Testis (tissue), 3 donors: ENCODE results near the gene ZNF438. TPM values are rescaled to one million over a fixed set of nuclear protein-coding genes. Genes with fewer than 3 reads are reported as not detected.

Source experiments
- DNase-seq: peaks from one replicate; pipeline ENCODE4 v3.0.0-alpha.2; 2019
- H3K27ac ChIP-seq, 2 donors: fragments of 200-600 bp; sonication (generic); one replicate each; pipeline ENCODE4 v1.5.1; 2019
- H3K27me3 ChIP-seq: fragments of 200-600 bp; sonication (generic); one replicate; pipeline ENCODE4 v1.5.1; 2019
- H3K36me3 ChIP-seq: fragments of 200-600 bp; sonication (generic); one replicate; pipeline ENCODE4 v1.5.1; 2017; ENCODE audit warnings: low read depth; ENCODE audit errors: missing control alignments
- H3K4me1 ChIP-seq: fragments of 200-600 bp; sonication (generic); one replicate; pipeline ENCODE4 v1.5.1; 2019
- H3K4me3 ChIP-seq, 2 donors: fragments of 200-600 bp; sonication (generic); one replicate each; pipeline ENCODE4 v1.5.1; 2017 to 2019
- H3K9me3 ChIP-seq: fragments of 200-600 bp; sonication (generic); one replicate; pipeline ENCODE4 v1.5.1; 2017
- POLR2A ChIP-seq: fragments of 450-650 bp; IDR thresholded peaks from one replicate; pipeline ENCODE4 v1.6.1; 2017; ENCODE audit warnings: antibody characterized with exemption, mild to moderate bottlenecking, moderate library complexity
- WGBS, 2 donors: methylation state at CpG; one replicate each; pipeline ENCODE4 v1.1.5; 2018; 5-methylcytosine and 5-hydroxymethylcytosine counted together
- intact Hi-C: fragments of 100-400 bp; cut with DNase I; formaldehyde crosslinking; loops from one replicate; pipeline ENCODE4 v1.15.1; 2023; ENCODE audit warnings: low total_unique reads
- polyA plus RNA-seq: library from polyadenylated mRNA; stranded (reverse); fragments of 350-450 nt; fragmentation: Illumina TruSeq; extraction: RNeasy Lipid Tissue Mini Kit (QIAGEN cat#74804); gene quantifications from one replicate; pipeline ENCODE4 v1.2.3, GENCODE V29; 2014; ENCODE audit warnings: low read depth, low replicate concordance; ENCODE audit not compliant: insufficient read depth
- total RNA-seq, 2 donors: library from RNA; depleted of rRNA; stranded (reverse); fragments of >200 nt; gene quantifications; one replicate each; pipeline ENCODE4 v1.2.3, GENCODE V29; 2016
- TF ChIP-seq, protein P1 (sequence below), 3 experiments: fragments of 450-650 bp in 2 of 3; fragments of 200-600 bp in 1 of 3; sonication (generic) in 1 of 3; IDR thresholded peaks; one replicate each; pipeline ENCODE4 v1.5.1; 2016 to 2019; ENCODE audit warnings: antibody characterized with exemption in 3 of 3, mild to moderate bottlenecking in 2 of 3, moderate library complexity in 1 of 3

ZNF438 gene
- total and polyA plus RNA-seq, 3 donors from 2014 or later = 15.3 to 17.8 (median 16.2) TPM

DNA sequence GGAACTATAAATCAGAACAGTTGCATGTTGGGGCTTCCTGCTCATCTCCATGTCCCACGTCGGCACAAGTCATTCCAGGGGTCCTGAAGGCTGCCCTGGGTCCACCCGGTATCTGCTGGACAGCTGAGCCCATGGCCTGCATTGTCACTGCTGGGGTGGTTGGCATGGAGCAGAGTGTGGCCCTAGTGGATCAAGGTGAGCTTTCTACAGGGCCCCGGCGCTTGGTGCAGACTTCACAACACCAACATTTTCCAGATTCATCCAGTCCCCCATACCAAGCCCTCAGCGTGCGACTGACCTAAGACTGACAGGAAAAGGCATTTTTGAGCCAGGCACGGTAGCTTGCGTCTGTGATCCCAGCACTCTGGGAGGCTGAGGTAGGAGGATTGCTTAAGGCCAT, 226.6 kb downstream of the ZNF438 start:
- intact Hi-C loops = loop anchor here (10.0 kb wide), 1 partner anchor 220 kb away; no protein-coding TSS in a partner anchor
- DNase-seq = no peak
- WGBS, 2 donors = 80 to 90% methylated on average over 9 of the region's 9 CpGs
- H3K27ac ChIP-seq = no peak overlapping the region
- H3K4me1 ChIP-seq = peaks cover 10% of the 10 kb centered on the region
- no peaks in the 10 kb centered on the region for H3K9me3 ChIP-seq
- H3K36me3 ChIP-seq = no peaks in the 10 kb centered on the region
- no peaks in the 10 kb centered on the region for H3K27me3 ChIP-seq
- H3K4me3 ChIP-seq = no peak overlapping the region
- TF ChIP-seq, protein P1, sequence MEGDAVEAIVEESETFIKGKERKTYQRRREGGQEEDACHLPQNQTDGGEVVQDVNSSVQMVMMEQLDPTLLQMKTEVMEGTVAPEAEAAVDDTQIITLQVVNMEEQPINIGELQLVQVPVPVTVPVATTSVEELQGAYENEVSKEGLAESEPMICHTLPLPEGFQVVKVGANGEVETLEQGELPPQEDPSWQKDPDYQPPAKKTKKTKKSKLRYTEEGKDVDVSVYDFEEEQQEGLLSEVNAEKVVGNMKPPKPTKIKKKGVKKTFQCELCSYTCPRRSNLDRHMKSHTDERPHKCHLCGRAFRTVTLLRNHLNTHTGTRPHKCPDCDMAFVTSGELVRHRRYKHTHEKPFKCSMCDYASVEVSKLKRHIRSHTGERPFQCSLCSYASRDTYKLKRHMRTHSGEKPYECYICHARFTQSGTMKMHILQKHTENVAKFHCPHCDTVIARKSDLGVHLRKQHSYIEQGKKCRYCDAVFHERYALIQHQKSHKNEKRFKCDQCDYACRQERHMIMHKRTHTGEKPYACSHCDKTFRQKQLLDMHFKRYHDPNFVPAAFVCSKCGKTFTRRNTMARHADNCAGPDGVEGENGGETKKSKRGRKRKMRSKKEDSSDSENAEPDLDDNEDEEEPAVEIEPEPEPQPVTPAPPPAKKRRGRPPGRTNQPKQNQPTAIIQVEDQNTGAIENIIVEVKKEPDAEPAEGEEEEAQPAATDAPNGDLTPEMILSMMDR (IDR thresholded peaks at IDR 0.05) = no peak
- TF ChIP-seq POLR2A = no peak

DNA sequence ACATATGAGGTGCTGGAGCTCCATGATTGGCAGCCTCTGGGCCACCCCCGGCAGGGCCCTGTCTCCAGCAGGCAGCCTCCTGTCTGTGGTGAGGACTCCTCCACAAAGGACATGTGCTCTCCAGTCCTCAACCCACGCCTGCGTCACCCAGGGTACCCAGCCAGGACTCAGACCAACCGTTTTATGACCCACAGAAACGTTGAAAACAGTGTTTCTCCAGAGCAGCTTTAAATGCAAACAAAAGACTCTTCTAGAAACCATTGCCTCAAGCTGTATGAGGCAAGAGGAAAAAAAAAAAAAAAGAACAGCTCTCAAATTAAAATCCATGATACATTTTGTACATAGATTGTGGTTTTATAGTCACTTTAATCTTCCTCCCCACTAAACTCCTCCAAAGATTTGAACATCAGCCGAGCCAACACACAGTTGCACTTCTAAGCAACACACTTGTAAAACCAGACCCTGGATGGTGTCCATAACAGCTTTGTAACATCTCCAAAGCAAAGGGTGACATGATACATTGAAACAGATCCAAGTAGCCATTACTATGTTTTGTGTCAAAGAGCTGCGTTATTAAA, 227.1 kb downstream of the ZNF438 start:
- Histone ChIP-seq H3K27ac (no peak overlapping the region), H3K9me3 (no peaks in the 10 kb centered on the region), H3K36me3 (no peaks in the 10 kb centered on the region), H3K27me3 (no peaks in the 10 kb centered on the region), H3K4me3 (no peak overlapping the region), H3K4me1 (peaks cover 10% of the 10 kb centered on the region)
- TF ChIP-seq, protein P1 (IDR thresholded peaks at IDR 0.05) = no peak
- DNase-seq = no peak
- intact Hi-C loops = loop anchor here (10.0 kb wide), 1 partner anchor 220 kb away; no protein-coding TSS in a partner anchor
- WGBS, 2 donors = 42 to 55% methylated on average over 6 to 7 of the region's 7 CpGs

DNA sequence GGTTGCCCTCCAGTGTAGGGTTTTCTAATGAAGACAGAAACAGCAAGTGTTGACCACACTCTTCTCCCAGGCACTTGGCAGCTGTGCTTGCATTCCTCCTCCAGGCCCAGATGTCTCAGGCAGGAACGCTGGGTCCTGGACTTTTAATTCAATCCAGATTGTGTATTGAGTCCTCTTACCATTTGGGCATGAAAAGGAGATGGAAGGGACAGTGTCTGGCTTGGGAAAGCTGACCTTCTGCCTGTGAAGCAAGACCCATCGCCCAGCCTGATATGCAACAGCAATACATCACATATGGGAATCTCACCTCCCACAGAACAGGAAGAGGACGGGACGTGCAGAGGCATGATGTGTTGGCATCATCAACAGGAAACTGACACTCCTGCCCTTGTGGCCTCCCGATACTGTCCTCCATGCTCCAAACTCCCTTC, 227.8 kb downstream of the ZNF438 start:
- intact Hi-C loops = loop anchor here (10.0 kb wide), 1 partner anchor 221 kb away; no protein-coding TSS in a partner anchor
- peaks cover 10% of the 10 kb centered on the region for H3K4me1 ChIP-seq
- no peaks in the 10 kb centered on the region for H3K36me3 ChIP-seq
- no peaks in the 10 kb centered on the region for H3K9me3 ChIP-seq
- H3K27ac ChIP-seq = peak overlapping the region in 1 of 2 donors; percentile 41
- TF ChIP-seq, protein P1 (IDR thresholded peaks at IDR 0.05) = no peak
- no peak for TF ChIP-seq POLR2A
- H3K27me3 ChIP-seq = no peaks in the 10 kb centered on the region
- 38 to 40% methylated on average over 5 of the region's 5 CpGs for WGBS, 2 donors
- peak; percentile 64 for DNase-seq
- no peak overlapping the region for H3K4me3 ChIP-seq

DNA sequence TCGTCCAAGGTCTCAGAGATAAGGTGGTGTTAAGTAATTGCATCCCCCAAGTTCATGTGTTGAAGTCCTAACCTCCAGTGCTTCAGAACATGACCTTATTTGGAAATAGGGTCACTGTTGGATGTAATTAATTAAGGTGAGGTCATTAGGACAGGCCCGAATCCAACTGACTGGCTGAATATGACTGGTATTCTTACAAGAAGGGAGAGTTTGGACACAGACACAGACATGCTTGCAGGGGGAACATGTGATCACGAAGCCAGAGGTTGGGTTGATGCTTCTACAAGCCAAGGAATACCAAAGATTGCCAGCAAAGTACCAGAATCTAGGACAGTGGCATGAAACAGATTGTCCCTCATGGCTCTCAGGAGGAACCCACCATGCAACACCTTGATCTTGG, 228.6 kb downstream of the ZNF438 start:
- peaks cover 10% of the 10 kb centered on the region for H3K4me1 ChIP-seq
- 61 to 75% methylated on average over 3 of the region's 3 CpGs for WGBS, 2 donors
- H3K36me3 ChIP-seq = no peaks in the 10 kb centered on the region
- TF ChIP-seq, protein P1 (IDR thresholded peaks at IDR 0.05) = no peak
- TF ChIP-seq POLR2A = no peak
- no peak overlapping the region for H3K4me3 ChIP-seq
- H3K27me3 ChIP-seq = no peaks in the 10 kb centered on the region
- intact Hi-C loops = loop anchor here (10.0 kb wide), 1 partner anchor 222 kb away; no protein-coding TSS in a partner anchor
- DNase-seq = no peak
- peak overlapping the region in 1 of 2 donors; percentile 41 for H3K27ac ChIP-seq
- H3K9me3 ChIP-seq = no peaks in the 10 kb centered on the region

DNA sequence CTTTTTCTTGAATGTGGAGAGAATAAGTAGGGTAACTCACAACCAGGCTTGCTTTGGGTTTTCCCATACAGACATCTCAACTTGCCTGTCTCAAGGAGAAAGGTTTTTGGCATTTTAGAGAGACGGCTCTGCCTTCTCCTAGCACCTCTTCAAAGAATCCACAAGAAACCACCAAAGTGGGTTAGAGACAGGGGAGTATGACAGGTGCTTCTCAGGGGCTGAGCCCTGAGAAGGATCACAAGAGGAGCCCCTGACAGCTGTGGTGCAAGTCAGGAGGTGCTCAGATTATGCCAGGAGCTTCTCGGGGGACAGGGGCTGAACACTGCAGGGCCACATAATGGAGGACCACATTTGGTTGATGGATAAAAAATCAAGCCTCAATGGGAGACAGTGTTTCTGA, 231.3 kb downstream of the ZNF438 start:
- Histone ChIP-seq H3K4me1 (peaks cover 10% of the 10 kb centered on the region), H3K4me3 (no peak overlapping the region), H3K9me3 (no peaks in the 10 kb centered on the region), H3K27ac (no peak overlapping the region), H3K36me3 (no peaks in the 10 kb centered on the region), H3K27me3 (no peaks in the 10 kb centered on the region)
- WGBS, 2 donors = 88 to 92% methylated on average over 2 of the region's 2 CpGs
- intact Hi-C loops = loop anchor here (10.0 kb wide), 1 partner anchor 224 kb away; no protein-coding TSS in a partner anchor
- TF ChIP-seq, protein P1 (IDR thresholded peaks at IDR 0.05) = no peak
- TF ChIP-seq POLR2A = no peak
- DNase-seq = no peak
